Dendritic cell treated with granulocyte-macrophage colony-stimulating factor and Interleukin-4, amounts not matched to agents 40 ng/mL and 50 ng/mL, for 4 days (primary cell): ENCODE results near the gene PLEKHM3.

Experiments
- H3K27ac Mint-ChIP-seq: one replicate; pipeline ENCODE4 v1.8.0; 2022; ENCODE audit warnings: mild to moderate bottlenecking, mixed read lengths
- H3K27me3 Mint-ChIP-seq: one replicate; pipeline ENCODE4 v1.8.0; 2022; ENCODE audit warnings: mild to moderate bottlenecking, mixed read lengths
- H3K36me3 Mint-ChIP-seq: one replicate; pipeline ENCODE4 v1.8.0; 2022; ENCODE audit warnings: low read depth, mixed read lengths
- H3K4me1 Mint-ChIP-seq: one replicate; pipeline ENCODE4 v1.8.0; 2022; ENCODE audit warnings: low read depth, mixed read lengths
- H3K4me3 Mint-ChIP-seq: one replicate; pipeline ENCODE4 v1.8.0; 2022; ENCODE audit warnings: mild to moderate bottlenecking, moderate library complexity, mixed read lengths
- H3K9me3 Mint-ChIP-seq: one replicate; pipeline ENCODE4 v1.8.0; 2022; ENCODE audit warnings: mixed read lengths
- intact Hi-C: fragments of 100-400 bp; cut with micrococcal nuclease; formaldehyde crosslinking; loops from one replicate; pipeline ENCODE4 v1.15.0; 2022

The PLEKHM3 gene, protein sequence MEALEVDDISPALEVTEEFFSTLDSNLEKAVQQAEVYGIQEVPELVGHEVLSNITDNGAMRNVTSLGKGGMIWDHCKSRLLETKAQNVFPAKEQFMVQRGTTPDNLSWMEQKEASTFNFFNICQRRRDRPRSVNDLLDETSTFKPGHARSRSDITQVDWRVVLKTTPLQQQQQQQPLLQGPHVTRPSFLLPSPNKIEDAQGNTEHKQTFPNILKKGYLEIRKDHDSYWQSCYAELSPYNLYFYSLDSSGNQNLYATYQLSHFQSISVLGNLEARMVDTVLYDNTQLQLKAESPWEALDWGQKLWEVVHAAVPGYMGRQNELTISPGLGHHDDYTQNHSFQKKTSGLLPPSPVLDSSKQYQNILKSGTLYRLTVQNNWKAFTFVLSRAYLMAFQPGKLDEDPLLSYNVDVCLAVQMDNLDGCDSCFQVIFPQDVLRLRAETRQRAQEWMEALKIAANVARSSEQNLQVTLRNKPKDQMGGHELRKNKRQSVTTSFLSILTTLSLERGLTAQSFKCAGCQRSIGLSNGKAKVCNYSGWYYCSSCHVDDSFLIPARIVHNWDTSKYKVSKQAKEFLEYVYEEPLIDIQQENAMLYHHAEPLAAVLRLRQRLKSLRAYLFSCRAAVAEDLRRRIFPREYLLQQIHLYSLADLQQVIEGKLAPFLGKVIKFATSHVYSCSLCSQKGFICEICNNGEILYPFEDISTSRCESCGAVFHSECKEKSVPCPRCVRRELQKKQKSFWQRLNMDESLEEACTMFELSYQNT

DNA sequence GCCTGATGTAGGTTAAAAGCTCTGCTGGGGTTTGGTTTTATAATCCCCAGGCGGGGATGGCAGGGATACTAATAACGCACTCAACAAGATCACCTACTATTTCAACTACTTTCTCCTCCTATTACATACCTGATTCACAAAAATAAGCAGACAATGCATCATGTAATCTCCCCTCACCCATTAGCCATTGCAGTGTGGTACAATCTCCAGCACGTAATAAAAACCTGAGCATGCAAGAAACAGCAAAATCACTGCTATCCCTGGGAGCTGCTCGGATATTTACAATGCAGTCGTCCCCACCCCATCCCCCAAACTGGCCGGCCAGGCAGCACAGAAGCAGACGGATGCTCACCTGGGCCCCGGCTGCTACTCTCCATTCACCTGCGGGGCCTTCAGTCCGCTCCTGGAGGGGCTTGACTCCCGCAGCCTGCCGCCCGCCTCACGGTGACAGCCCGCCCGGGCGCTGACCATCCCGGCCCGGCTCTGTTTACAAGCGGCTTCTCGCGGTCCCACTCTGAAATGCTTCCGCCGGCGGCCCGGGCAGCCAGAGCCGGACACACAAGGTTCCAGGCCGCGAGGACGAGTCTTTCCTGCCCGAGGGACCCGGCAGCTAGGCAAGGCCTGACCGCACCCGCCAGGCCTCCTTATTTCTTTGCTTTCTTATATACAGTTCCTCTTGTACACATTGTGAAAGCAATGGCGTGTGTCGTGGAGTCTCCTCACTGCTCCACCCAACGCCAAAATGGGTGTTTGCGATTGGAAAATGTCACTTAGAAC lies at the start of gene PLEKHM3:
PLEKHM3 (minus strand) TSS at position 491 of the 777 bp plus-strand sequence. CDS start 23,888 bp downstream, outside the sequence.
- peak within 1 kb of the TSS; percentile 94 for H3K27ac Mint-ChIP-seq
- H3K4me1 Mint-ChIP-seq, result peaks cover 16% of the 10 kb centered on the region
- H3K4me3 Mint-ChIP-seq, result peak within 1 kb of the TSS; percentile 91
- H3K9me3 Mint-ChIP-seq, result no peaks in the 10 kb centered on the region
- peaks cover 13% of the 10 kb centered on the region for H3K36me3 Mint-ChIP-seq
- no peaks in the 10 kb centered on the region for H3K27me3 Mint-ChIP-seq
- intact Hi-C loops, result loop anchor here (10.0 kb wide), 1 partner anchor 400 kb away; the partner anchor contains the start of gene METTL21A

DNA sequence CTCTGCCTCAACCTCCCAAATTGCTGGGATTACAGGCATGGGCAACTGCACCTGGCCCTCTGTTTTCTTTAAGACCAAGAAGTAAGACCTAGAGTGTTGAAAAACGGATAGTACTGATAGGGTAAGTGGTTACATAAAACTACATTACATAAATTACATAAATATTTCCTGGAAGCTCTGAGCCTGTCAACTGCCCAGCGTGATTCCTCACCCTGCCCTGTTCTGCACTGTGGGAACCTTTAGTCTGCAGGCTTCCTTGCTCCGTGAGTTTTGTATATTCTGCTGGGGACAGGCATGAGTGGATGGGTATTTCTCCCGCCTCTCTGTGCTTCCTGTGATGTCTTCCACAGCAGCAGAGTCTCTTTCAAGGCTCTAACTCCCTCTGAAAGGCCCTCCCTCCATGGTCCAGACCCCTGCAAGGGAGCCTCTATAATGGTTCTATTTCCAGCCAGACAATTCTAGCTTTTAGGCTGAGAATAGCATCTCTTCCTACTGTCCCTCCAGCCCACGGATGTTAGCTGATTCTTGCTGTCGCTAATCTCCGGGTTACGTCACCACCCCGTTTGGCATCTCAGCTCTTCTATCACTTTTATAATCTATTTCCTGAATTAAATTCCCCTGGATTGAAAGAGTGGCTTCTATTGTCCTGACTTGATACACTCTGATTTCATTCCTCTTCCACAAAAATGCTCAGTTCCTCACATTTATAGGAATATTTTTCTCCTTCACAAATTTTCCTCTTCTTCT lies 49.5 kb upstream of the PLEKHM3 start:
- H3K27ac Mint-ChIP-seq, result no peak overlapping the region
- no peaks in the 10 kb centered on the region for H3K27me3 Mint-ChIP-seq
- peaks cover 6% of the 10 kb centered on the region for H3K4me1 Mint-ChIP-seq
- H3K36me3 Mint-ChIP-seq, result no peaks in the 10 kb centered on the region
- no peak overlapping the region for H3K4me3 Mint-ChIP-seq
- intact Hi-C loops, result no loop called here
- H3K9me3 Mint-ChIP-seq, result peaks cover 6% of the 10 kb centered on the region

DNA sequence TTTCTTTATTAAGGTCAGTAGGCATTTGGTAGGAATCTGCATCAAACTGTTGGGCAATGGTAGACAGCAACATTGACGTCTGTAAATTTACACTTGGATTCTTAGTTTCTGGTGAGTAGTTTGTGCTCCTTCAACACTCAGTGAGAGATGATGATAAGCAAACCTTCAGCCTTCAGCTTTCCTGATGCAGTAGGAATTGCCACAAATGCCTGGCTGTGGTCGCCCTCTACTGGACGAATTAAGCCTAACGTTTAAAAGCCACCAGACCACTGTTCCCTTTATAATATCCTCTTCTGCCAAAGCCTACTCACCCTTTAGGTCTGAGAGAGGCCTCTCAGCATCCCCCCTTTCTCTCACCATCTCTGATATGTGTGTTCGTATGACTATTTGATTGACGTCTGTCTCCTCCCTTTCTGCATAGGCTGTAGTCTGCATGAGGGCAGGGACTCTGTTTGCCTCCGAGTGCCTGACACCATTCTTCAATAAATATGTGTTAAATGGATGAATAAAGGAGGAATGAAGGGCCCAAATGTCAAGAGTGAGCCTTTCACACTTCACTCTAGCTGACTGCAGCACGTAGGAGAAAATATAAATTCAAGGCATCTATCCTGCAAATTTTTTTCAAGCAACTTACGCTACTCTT lies 47.0 kb upstream of the PLEKHM3 start:
- Mint-ChIP-seq H3K36me3 (no peaks in the 10 kb centered on the region), H3K9me3 (no peaks in the 10 kb centered on the region)

DNA sequence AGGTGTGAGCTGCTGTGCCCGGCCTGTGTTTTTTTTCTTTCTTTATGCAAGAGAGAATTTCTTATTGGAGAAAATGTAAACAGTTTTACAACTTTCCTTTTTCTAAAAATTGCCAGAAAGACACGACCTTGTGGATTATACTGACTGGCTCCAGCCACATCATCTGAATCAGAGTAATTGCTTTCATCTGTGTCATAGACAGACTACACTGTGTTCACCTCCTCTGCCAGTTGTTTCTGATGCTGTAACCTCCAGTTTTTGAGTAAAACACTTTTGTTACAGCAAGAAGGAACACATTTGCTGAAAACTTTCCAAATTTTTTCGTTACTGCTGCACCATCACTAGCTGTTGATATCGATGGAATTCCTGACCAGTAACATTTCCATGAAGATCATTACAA lies 43.9 kb upstream of the PLEKHM3 start:
- peaks cover 6% of the 10 kb centered on the region for H3K4me1 Mint-ChIP-seq
- no peaks in the 10 kb centered on the region for H3K9me3 Mint-ChIP-seq
- intact Hi-C loops, result no loop called here
- H3K4me3 Mint-ChIP-seq, result no peak overlapping the region
- H3K27ac Mint-ChIP-seq, result no peak overlapping the region
- H3K36me3 Mint-ChIP-seq, result no peaks in the 10 kb centered on the region
- H3K27me3 Mint-ChIP-seq, result no peaks in the 10 kb centered on the region

More for the DNA sequence above, 47.0 kb upstream of the PLEKHM3 start:
- no peaks in the 10 kb centered on the region for H3K27me3 Mint-ChIP-seq
- peaks cover 6% of the 10 kb centered on the region for H3K4me1 Mint-ChIP-seq
- no peak overlapping the region for H3K4me3 Mint-ChIP-seq
- no peak overlapping the region for H3K27ac Mint-ChIP-seq
- intact Hi-C loops, result loop anchor here (1.0 kb wide), 1 partner anchor 326 kb away; no protein-coding TSS in a partner anchor

DNA sequence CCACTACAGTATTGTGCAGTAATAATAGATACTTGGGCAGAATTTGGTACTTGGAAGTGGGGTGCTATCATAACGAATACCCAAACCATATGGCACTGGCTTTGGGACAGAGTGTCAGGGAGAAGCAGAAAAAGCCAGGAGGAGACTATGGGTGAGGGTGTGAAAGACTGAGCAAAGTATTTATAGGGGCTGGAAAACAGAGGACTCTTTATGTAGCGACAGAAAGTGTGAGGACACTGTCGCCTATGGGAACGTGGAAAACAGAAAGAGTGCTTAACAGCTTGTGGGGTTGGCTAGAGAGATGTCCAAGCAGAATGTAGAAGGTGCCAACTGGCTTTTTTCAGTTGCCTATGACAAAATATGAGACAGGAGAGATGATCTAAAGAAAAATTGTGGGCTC lies 40.7 kb upstream of the PLEKHM3 start:
- intact Hi-C loops, result no loop called here
- no peak overlapping the region for H3K27ac Mint-ChIP-seq
- H3K36me3 Mint-ChIP-seq, result no peaks in the 10 kb centered on the region
- no peaks in the 10 kb centered on the region for H3K27me3 Mint-ChIP-seq
- H3K9me3 Mint-ChIP-seq, result no peaks in the 10 kb centered on the region
- peaks cover 6% of the 10 kb centered on the region for H3K4me1 Mint-ChIP-seq
- H3K4me3 Mint-ChIP-seq, result no peak overlapping the region

DNA sequence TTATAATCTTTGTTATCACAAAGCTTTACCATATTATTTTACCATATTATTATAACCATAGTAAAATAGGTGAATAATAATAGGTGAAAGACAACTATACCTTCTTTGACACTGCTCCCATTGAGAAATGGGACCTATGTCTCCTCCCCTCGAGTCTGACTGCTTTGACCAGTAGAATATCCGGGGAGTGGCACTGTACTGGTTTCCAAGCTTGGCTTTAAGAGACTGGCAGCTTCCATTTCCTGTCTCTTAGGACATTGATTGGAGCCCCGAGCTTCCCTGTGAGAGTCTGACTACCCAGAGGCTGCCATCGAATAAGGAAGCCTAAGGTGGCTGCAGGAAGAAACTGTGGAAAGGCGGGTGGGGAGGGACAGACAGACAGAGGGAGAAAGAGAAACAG lies 40.1 kb upstream of the PLEKHM3 start:
- no peak overlapping the region for H3K4me3 Mint-ChIP-seq
- intact Hi-C loops, result no loop called here

DNA sequence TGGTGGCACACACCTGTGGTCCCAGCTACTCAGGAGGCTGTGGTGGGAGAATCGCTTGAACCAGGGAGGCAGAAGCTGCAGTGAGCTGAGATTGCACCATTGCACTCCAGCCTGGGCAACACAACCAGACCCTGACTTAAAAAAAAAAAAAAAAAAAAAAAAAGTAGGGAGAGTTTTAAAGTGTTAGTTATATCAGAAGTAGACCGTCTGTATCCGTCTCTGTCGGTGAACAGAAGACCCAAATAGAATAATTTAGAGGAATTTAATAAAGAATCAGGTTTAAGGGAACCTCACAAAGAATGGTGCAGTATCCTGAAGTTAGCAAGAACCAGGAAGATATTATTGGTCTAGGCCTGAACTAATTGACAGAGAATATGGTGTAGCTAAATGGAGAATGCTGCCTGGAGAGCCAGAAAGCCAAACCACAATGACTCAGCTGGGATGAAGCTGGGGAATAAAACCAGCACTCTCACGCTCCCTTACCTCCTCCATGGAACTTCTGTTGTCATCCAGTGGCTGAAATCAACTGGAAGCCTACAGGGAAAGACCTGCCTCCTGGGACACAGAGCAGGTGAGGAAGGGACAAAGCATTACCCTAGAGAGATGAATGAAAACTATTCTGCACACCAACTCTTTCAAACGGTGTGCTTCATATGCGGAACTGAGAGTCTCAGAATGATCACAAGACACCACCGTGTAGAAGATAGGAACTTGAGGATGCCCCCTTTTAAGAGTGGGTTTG lies 39.1 kb upstream of the PLEKHM3 start:
- intact Hi-C loops, result no loop called here
- peak overlapping the region; percentile 11 for H3K4me3 Mint-ChIP-seq
- no peaks in the 10 kb centered on the region for H3K36me3 Mint-ChIP-seq
- peak overlapping the region; percentile 78 for H3K27ac Mint-ChIP-seq
- no peaks in the 10 kb centered on the region for H3K9me3 Mint-ChIP-seq
- no peaks in the 10 kb centered on the region for H3K27me3 Mint-ChIP-seq
- peaks cover 6% of the 10 kb centered on the region for H3K4me1 Mint-ChIP-seq

More for the DNA sequence above, 40.1 kb upstream of the PLEKHM3 start:
- H3K9me3 Mint-ChIP-seq, result no peaks in the 10 kb centered on the region
- H3K27me3 Mint-ChIP-seq, result no peaks in the 10 kb centered on the region
- peaks cover 6% of the 10 kb centered on the region for H3K4me1 Mint-ChIP-seq
- no peak overlapping the region for H3K27ac Mint-ChIP-seq
- H3K36me3 Mint-ChIP-seq, result no peaks in the 10 kb centered on the region

DNA sequence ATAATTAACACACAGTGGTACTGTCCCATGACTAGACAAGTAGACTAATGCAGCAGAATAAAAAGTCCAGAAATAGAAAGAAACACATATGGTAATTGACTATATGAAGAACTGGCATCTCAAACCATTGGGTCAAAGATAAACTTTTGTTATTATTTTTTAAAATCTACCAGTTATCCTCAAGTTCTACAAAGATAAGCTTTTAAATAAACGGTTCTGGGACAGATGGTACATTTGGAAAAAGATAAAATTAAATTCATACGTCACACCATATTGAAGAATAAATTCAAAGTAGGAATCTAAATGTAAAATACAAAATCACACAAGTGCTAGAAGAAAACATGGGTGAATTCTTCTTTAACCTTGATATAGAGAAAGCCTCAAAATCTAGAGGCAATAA lies 37.6 kb upstream of the PLEKHM3 start:
- Mint-ChIP-seq H3K36me3 (no peaks in the 10 kb centered on the region), H3K9me3 (no peaks in the 10 kb centered on the region), H3K4me1 (peaks cover 6% of the 10 kb centered on the region), H3K4me3 (no peak overlapping the region), H3K27ac (no peak overlapping the region), H3K27me3 (no peaks in the 10 kb centered on the region)
- intact Hi-C loops, result no loop called here

DNA sequence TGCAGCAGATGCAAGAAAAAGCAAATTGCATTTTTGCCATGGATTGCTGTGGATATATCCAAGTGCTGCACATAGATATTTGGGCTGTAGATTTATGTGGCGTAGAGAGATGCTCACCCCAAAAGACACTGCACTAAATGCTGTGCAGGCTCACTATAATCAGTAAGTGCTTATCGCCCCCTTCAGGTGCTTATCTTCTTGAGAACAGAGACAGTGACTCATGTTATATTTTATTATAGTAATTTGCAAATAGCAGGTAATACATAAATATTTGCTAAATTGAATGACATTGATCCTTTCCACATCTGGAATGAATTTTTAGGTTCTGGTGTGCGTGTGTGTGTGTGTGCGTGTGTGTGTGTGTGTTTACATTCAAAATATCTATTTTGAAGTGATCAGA lies 36.8 kb upstream of the PLEKHM3 start:
- Mint-ChIP-seq H3K27ac (no peak overlapping the region), H3K4me1 (peaks cover 6% of the 10 kb centered on the region), H3K4me3 (no peak overlapping the region), H3K27me3 (no peaks in the 10 kb centered on the region), H3K36me3 (no peaks in the 10 kb centered on the region), H3K9me3 (no peaks in the 10 kb centered on the region)
- intact Hi-C loops, result no loop called here

DNA sequence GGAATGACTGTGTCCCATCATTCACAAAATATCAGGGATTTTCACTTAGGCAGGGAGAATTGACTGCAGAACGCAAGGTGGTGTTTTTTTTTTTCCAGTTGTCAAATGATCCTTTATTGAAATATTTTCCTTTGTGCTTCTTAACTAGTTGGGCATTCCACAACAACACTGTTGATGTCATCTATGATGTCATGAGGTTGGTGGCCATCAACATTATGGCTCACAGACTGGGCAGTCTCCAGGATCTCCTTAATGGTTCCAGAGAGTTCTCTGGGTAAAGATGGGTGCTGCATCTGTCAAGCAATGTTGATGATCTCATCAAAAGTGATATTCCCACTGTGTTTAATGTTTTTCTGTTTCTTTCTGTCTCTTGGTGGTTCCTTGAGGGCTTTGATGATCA lies 31.8 kb upstream of the PLEKHM3 start:
- no peaks in the 10 kb centered on the region for H3K9me3 Mint-ChIP-seq
- no peak overlapping the region for H3K27ac Mint-ChIP-seq

DNA sequence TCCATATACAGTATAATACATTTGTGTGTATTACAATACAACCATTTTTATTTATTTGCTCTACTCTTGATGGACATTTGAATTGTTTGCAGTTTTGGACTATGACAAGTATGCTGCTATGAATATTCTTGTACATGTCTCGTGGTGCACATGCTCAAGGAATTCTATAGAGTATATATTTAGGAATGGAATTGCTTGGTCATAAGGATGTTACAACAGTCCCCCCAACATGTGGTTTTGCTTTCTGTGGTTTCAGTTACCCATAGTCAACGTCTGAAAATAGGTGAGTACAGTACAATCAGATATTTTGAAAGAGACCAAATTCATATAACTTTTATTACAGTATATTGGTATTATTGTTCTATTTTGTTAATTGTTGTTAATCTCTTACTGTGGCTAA lies 24.1 kb upstream of the PLEKHM3 start:
- peaks cover 33% of the 10 kb centered on the region for H3K4me1 Mint-ChIP-seq
- no peaks in the 10 kb centered on the region for H3K27me3 Mint-ChIP-seq
- no peak overlapping the region for H3K27ac Mint-ChIP-seq
- intact Hi-C loops, result no loop called here
- H3K4me3 Mint-ChIP-seq, result no peak overlapping the region
- H3K9me3 Mint-ChIP-seq, result no peaks in the 10 kb centered on the region
- no peaks in the 10 kb centered on the region for H3K36me3 Mint-ChIP-seq

More for the DNA sequence above, 31.8 kb upstream of the PLEKHM3 start:
- intact Hi-C loops, result no loop called here
- Mint-ChIP-seq H3K4me3 (no peak overlapping the region), H3K36me3 (no peaks in the 10 kb centered on the region), H3K27me3 (no peaks in the 10 kb centered on the region), H3K4me1 (peaks cover 10% of the 10 kb centered on the region)

DNA sequence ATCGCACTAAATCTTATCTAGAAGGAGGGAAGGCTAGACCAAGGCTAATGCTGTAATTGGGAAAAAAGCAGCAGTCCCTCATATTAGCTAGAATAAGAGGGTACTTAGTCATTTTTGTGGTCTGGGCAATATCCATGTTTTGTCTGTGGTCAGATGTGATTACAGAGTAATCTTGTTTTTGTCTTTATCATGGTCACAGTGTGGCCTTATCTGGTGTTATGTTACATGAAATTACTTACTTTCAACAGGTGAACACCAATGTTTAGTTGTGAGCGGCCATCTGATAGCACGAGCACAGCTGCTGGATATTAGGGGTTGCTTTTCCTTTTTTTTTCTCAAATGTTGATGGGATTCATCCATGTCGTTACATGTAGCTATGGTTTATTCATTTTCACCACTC lies 23.7 kb upstream of the PLEKHM3 start:
- Mint-ChIP-seq H3K27ac (no peak overlapping the region), H3K4me3 (no peak overlapping the region), H3K9me3 (no peaks in the 10 kb centered on the region), H3K36me3 (no peaks in the 10 kb centered on the region), H3K27me3 (no peaks in the 10 kb centered on the region), H3K4me1 (peaks cover 32% of the 10 kb centered on the region)
- intact Hi-C loops, result no loop called here
